ENCODE data around the gene PSMD8.
"Not testable (repeated sequence)": the region's sequence is repeated elsewhere in the genome, so short reads cannot be mapped to it uniquely, and the experiment has no call there.

- TF ChIP-seq, protein P1, sequence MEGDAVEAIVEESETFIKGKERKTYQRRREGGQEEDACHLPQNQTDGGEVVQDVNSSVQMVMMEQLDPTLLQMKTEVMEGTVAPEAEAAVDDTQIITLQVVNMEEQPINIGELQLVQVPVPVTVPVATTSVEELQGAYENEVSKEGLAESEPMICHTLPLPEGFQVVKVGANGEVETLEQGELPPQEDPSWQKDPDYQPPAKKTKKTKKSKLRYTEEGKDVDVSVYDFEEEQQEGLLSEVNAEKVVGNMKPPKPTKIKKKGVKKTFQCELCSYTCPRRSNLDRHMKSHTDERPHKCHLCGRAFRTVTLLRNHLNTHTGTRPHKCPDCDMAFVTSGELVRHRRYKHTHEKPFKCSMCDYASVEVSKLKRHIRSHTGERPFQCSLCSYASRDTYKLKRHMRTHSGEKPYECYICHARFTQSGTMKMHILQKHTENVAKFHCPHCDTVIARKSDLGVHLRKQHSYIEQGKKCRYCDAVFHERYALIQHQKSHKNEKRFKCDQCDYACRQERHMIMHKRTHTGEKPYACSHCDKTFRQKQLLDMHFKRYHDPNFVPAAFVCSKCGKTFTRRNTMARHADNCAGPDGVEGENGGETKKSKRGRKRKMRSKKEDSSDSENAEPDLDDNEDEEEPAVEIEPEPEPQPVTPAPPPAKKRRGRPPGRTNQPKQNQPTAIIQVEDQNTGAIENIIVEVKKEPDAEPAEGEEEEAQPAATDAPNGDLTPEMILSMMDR (IDR thresholded peaks at IDR 0.05), result not testable (repeated sequence)
- not testable (repeated sequence) for TF ChIP-seq POLR2A (IDR thresholded peaks at IDR 0.05)
Measured at GRCh38 chr19:38411898-38412297, 37.5 kb downstream of the PSMD8 start.
